Middle frontal gyrus (tissue), 1 donor: Measurements from ENCODE around the gene ARHGEF4.
"Not testable (repeated sequence)": the region's sequence is repeated elsewhere in the genome, so short reads cannot be mapped to it uniquely, and the experiment has no call there.

ENCODE experiments used
- DNase-seq: peaks from one replicate; pipeline ENCODE4 v3.0.0-alpha.2; 2015; ENCODE audit warnings: low spot score; ENCODE audit errors: extremely low spot score

Gene ARHGEF4

GRCh38 chr2:131046918-131047652 is 210.4 kb downstream of the ARHGEF4 start:
- DNase-seq: no peak

- DNase-seq: no peak
Measured at GRCh38 chr2:131047920-131048560, 211.3 kb downstream of the ARHGEF4 start.

- DNase-seq: no peak
Measured at GRCh38 chr2:131048641-131049040, 211.9 kb downstream of the ARHGEF4 start.

- DNase-seq: no peak
Measured at GRCh38 chr2:131049150-131049718, 212.5 kb downstream of the ARHGEF4 start.

- no peak for DNase-seq
Measured at GRCh38 chr2:131050896-131051295, 214.2 kb downstream of the ARHGEF4 start.

GRCh38 chr2:131052741-131053263 is 216.1 kb downstream of the ARHGEF4 start:
- no peak for DNase-seq

GRCh38 chr2:131054488-131054887 is 217.8 kb downstream of the ARHGEF4 start:
- no peak for DNase-seq

- no peak for DNase-seq
Measured at GRCh38 chr2:131055169-131056065, 218.7 kb downstream of the ARHGEF4 start.

- peak; percentile 53 for DNase-seq
Measured at GRCh38 chr2:131056204-131056931, 219.7 kb downstream of the ARHGEF4 start.

GRCh38 chr2:131056932-131057287 is 220.2 kb downstream of the ARHGEF4 start:
- DNase-seq: no peak

- DNase-seq: no peak
Measured at GRCh38 chr2:131058214-131058843, 221.6 kb downstream of the ARHGEF4 start.

GRCh38 chr2:131058920-131059319 is 222.2 kb downstream of the ARHGEF4 start:
- peak; percentile 40 for DNase-seq

- DNase-seq: no peak
Measured at GRCh38 chr2:131063501-131064283, 227.0 kb downstream of the ARHGEF4 start.

- no peak for DNase-seq
Measured at GRCh38 chr2:131064589-131065512, 228.1 kb downstream of the ARHGEF4 start.

- DNase-seq: no peak
Measured at GRCh38 chr2:131067465-131068125, 230.9 kb downstream of the ARHGEF4 start.

GRCh38 chr2:131068172-131068571 is 231.5 kb downstream of the ARHGEF4 start:
- not testable (repeated sequence) for DNase-seq

GRCh38 chr2:131075578-131075977 is 238.9 kb downstream of the ARHGEF4 start:
- not testable (repeated sequence) for DNase-seq

GRCh38 chr2:131076707-131077106 is 240.0 kb downstream of the ARHGEF4 start:
- DNase-seq: no peak
